Glutamatergic neuron (in vitro differentiated cells): ENCODE measurements around the gene DIAPH1. TPM values are rescaled to one million over a fixed set of nuclear protein-coding genes. Genes with fewer than 3 reads are reported as not detected.

Source experiments
- DNase-seq: peaks from one replicate; pipeline ENCODE4 v3.0.0; 2022
- H3K27ac Mint-ChIP-seq: one replicate; pipeline ENCODE4 v1.8.0; 2020; ENCODE audit warnings: mild to moderate bottlenecking, mixed read lengths, inconsistent platforms; ENCODE audit not compliant: unreplicated experiment
- H3K27me3 Mint-ChIP-seq: one replicate; pipeline ENCODE4 v1.8.0; 2020; ENCODE audit warnings: mild to moderate bottlenecking, moderate library complexity, mixed read lengths, inconsistent platforms; ENCODE audit not compliant: unreplicated experiment
- H3K36me3 Mint-ChIP-seq: one replicate; pipeline ENCODE4 v1.8.0; 2020; ENCODE audit warnings: mild to moderate bottlenecking, mixed read lengths, inconsistent platforms; ENCODE audit not compliant: unreplicated experiment
- H3K4me1 Mint-ChIP-seq: one replicate; pipeline ENCODE4 v1.8.0; 2020; ENCODE audit warnings: mild to moderate bottlenecking, low read depth, mixed read lengths, inconsistent platforms; ENCODE audit not compliant: unreplicated experiment
- H3K4me3 Mint-ChIP-seq: one replicate; pipeline ENCODE4 v1.8.0; 2020; ENCODE audit warnings: mild to moderate bottlenecking, mixed read lengths, inconsistent platforms; ENCODE audit not compliant: unreplicated experiment
- H3K9me3 Mint-ChIP-seq: one replicate; pipeline ENCODE4 v1.8.0; 2020; ENCODE audit warnings: mild to moderate bottlenecking, moderate library complexity, mixed read lengths, inconsistent platforms; ENCODE audit not compliant: unreplicated experiment
- total RNA-seq: library from RNA; stranded (reverse); fragmentation: NEBNext Ultra II Directional; extraction: Animal tissue kit (Norgen Biotek cat#: 25700); gene quantifications from one replicate; pipeline ENCODE4 v1.2.1, GENCODE V29; 2021; ENCODE audit not compliant: unreplicated experiment
- TF ChIP-seq, protein P1 (sequence below): fragments of 200-600 bp; sonication (generic); IDR thresholded peaks from one replicate; pipeline ENCODE4 v1.5.0; 2021; ENCODE audit not compliant: partially characterized antibody, unreplicated experiment

The DIAPH1 gene
- total RNA-seq, 1 donor from 2014 or later = 51.6 TPM

DNA sequence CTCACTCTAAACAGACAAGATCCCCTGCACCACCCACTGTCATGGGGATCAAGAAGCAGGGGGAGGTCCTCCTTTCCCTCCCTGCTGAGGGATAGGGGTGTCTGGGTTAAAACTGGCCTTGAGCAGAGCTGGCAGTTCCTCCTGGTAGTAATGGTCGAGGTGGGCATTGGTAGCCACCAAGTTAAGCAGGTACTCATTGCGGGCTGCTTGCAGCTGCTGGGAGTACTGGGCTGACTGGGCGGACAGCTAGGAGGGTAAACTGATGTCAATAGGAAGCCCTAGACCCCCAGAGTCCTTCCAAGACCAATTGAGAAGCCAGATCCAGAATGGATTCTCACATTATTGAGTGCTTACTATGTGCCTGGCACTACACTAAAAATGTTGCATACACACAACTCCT is 29.1 kb upstream of the DIAPH1 start:
- TF ChIP-seq, protein P1, sequence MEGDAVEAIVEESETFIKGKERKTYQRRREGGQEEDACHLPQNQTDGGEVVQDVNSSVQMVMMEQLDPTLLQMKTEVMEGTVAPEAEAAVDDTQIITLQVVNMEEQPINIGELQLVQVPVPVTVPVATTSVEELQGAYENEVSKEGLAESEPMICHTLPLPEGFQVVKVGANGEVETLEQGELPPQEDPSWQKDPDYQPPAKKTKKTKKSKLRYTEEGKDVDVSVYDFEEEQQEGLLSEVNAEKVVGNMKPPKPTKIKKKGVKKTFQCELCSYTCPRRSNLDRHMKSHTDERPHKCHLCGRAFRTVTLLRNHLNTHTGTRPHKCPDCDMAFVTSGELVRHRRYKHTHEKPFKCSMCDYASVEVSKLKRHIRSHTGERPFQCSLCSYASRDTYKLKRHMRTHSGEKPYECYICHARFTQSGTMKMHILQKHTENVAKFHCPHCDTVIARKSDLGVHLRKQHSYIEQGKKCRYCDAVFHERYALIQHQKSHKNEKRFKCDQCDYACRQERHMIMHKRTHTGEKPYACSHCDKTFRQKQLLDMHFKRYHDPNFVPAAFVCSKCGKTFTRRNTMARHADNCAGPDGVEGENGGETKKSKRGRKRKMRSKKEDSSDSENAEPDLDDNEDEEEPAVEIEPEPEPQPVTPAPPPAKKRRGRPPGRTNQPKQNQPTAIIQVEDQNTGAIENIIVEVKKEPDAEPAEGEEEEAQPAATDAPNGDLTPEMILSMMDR = no peak
- Mint-ChIP-seq H3K9me3 (peaks cover 7% of the 10 kb centered on the region), H3K36me3 (no peaks in the 10 kb centered on the region), H3K27me3 (peaks cover 6% of the 10 kb centered on the region), H3K27ac (no peak overlapping the region), H3K4me1 (no peaks in the 10 kb centered on the region), H3K4me3 (no peak overlapping the region)
- no peak for DNase-seq

DNA sequence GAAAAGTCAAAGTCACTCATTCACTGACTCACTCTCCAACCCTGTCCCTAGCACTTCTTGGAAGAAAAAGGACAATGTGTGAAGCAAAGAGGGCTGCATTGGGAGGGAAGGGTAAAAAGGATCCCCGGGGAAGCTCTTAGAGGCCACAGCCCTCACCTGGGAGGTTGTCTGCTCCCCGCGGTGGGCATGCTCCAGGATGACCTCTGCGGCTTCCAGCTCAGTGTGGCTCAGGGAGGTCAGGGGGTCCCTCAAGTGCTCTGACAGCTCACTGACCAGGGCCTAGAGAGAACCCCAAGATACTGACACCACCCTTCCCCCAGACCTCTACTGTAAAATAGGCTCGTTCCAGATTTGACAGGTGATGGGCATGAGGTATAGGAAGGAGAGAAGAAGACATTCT is 28.4 kb upstream of the DIAPH1 start:
- H3K9me3 Mint-ChIP-seq = peaks cover 5% of the 10 kb centered on the region
- H3K4me3 Mint-ChIP-seq = no peak overlapping the region
- no peaks in the 10 kb centered on the region for H3K4me1 Mint-ChIP-seq
- H3K36me3 Mint-ChIP-seq = no peaks in the 10 kb centered on the region
- TF ChIP-seq, protein P1 = no peak
- H3K27me3 Mint-ChIP-seq = peaks cover 6% of the 10 kb centered on the region
- DNase-seq = no peak
- no peak overlapping the region for H3K27ac Mint-ChIP-seq

DNA sequence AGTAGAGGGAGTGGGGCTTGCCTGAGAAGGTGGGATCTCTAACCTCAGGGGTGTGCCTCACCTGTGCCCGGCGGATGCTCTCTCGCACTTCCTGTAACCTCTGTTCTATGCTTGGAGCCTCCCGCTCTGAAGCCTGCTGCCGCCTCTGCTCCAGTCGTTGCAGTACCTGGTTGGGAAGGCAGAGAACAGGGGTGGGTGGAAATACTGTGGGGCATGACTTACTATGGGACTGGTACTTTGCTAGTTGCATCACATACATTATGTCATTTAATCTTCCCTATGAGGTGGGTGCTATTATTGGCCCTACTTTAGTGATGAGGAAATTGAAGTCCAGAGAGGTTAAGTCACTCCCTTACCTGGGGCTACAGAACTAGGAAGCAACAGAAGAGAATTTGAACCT is 27.2 kb upstream of the DIAPH1 start:
- Mint-ChIP-seq H3K27ac (no peak overlapping the region), H3K4me1 (no peaks in the 10 kb centered on the region), H3K9me3 (peaks cover 5% of the 10 kb centered on the region), H3K4me3 (no peak overlapping the region), H3K27me3 (peaks cover 6% of the 10 kb centered on the region), H3K36me3 (no peaks in the 10 kb centered on the region)
- no peak for DNase-seq
- TF ChIP-seq, protein P1 = no peak

DNA sequence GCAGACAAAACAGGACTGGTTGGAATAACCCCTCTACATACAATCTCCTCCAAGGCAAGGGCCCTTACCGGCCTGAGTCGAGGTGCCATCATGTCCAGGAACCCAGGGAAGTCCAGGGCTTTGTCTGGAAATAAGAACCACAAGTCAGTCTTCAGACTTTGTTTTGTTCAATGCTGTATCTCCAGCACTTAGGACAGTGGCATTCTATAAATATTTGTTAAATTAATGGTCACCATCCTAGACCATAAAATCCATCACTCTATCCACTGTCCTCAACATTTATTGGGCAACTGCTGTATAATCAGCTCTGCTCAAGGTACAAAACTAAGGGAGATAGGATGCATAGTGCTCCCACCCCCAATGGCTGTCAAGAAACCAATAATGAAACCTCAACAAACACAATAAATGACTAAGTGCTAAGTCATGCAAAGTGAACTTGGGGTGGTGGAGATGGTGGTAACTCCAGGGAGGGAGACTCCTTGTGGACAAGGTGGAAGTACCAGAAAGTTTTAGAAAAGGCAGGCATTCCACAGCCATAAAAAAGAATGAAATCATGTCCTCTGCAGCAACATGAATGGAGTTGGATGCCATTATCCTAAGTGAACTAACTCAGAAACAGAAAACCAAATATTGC is 23.0 kb upstream of the DIAPH1 start:
- H3K27me3 Mint-ChIP-seq = peaks cover 6% of the 10 kb centered on the region
- no peaks in the 10 kb centered on the region for H3K36me3 Mint-ChIP-seq
- H3K4me1 Mint-ChIP-seq = no peaks in the 10 kb centered on the region
- no peaks in the 10 kb centered on the region for H3K9me3 Mint-ChIP-seq
- H3K27ac Mint-ChIP-seq = no peak overlapping the region
- TF ChIP-seq, protein P1 = no peak
- H3K4me3 Mint-ChIP-seq = no peak overlapping the region
- DNase-seq = no peak

DNA sequence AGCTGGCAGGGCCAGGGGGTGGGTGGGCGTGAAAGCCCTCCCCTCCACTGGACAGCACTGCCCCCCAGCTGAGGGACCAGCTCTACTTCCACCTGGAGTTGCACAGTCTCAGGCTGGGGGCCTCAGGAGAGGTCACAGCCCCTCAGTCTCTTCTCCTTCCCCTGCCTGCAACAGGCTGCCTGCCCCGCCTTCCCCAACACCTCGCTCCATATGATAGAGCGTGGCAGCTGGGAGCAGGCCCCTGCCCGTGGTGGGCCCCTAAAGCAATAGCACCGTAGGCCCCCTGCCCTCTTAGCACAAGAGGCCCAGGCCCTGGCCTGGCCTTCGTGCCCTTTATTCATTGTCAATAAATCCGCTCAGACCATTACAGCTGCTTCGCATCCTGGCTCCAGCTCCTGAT is 21.9 kb upstream of the DIAPH1 start:
- H3K27me3 Mint-ChIP-seq = peaks cover 8% of the 10 kb centered on the region
- H3K27ac Mint-ChIP-seq = no peak overlapping the region
- no peaks in the 10 kb centered on the region for H3K36me3 Mint-ChIP-seq
- DNase-seq = no peak
- TF ChIP-seq, protein P1 = no peak
- H3K4me3 Mint-ChIP-seq = no peak overlapping the region
- peaks cover 6% of the 10 kb centered on the region for H3K4me1 Mint-ChIP-seq
- no peaks in the 10 kb centered on the region for H3K9me3 Mint-ChIP-seq
